NCI-H2029 treated with DMSO at 0.1 percent for 48 hours (cell line): ENCODE measurements around the gene SLC40A1.

Source experiments
- DNase-seq: peaks from one replicate; lab custom pipeline; 2025; lab: John Stamatoyannopoulos, UW

The SLC40A1 gene

DNA sequence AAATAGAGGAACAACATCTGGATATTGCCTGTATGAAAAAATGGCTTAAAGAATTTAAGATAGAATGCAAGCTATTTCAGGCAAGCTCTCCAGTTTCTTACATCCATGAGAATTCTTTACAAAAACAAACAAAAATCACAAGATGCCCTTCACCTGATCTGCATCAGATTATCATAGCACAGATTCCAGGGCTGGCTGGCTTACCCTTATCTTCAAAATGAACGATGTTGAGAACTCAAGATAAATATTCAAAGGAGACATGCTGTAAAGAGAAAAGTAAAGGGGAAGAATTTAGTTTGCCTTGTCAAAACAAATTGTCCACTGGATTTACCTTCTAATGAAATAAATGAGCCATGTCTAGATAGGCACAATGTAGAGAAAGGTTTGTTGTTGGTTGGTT lies 18.7 kb upstream of the SLC40A1 start:
- no peak for DNase-seq

DNA sequence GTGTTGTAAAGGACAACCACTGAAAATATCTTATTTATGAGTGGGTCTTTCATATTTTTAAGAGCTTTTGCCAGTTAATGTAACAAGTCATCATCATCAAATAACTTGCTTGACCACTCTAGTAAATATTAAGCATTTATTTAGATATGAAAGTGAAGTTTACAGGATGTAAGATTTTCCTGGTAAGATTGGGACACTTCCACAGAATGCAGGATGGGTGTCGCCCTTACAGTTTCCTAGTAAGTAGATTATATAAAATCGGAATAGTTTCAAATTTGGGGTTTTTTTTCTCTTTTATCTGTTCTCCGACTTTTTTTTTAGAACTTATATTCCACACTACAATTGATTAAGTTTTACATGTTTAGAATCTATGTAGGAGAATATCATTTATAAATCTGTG lies 14.8 kb upstream of the SLC40A1 start:
- no peak for DNase-seq

DNA sequence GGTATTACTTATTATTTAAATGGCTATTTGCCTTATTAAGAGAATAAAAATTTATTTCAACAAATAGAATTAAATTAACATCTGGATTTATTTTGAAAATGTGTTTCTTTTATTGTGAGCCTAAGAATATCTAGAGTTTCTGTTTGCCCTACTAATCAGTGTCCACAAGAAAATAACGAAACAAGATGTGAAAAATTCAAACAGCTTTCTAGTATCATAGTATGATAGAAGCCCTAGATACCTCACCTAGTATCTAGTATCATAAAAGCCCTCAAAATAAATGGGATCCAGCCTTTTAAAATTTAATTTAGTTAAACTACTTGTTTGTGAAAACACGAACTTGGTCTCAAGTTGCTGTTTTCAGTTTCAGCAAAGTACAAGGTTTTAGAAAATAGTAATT lies 13.7 kb upstream of the SLC40A1 start:
- no peak for DNase-seq

DNA sequence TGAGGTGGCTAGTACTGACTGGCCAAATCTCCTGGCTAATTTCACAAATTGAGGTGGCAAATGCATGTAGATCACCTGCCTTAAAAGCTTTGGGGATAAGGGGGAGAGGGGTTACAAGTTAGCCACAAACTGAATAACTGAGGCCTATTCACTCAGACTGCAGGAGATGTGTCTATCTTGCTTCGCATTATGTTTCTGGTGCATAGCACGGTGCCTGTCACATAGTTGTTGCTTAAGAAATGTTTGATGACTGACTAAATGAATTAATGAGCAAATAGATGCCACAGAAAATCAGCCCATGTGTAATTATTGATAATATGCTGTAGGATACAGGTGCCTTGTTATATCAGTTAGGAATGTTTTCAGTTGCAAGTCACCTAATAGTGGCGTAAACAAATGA lies 12.5 kb upstream of the SLC40A1 start:
- DNase-seq = no peak

DNA sequence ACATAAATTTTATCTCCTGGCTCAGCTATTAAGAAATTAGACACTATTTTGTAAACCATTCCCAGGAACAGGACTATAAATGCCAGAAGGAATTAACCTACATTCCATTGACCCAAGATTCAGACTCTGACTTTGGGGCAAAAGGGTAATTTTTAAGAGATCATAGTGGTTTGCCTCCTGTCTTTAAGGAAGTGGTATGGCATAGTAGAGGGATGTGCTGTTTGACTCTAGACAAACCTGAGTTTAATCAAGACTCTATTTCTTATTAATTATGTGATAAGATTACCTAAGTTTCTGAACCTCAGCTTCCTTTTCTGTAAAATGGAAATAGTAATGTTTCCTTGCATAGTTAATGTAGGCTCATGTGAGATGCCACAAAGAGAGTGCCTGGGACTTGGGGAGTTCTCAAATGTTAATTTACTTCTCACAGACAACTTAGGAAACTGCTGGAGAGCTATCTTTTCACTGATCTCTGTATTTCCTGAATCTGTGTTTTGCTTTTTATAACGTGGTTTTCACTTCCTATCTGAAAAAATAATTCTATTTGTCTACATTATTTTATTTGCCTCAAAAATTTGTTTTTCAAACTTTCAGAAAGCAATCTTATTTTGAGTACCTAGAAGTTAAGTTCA lies 11.9 kb upstream of the SLC40A1 start:
- no peak for DNase-seq

DNA sequence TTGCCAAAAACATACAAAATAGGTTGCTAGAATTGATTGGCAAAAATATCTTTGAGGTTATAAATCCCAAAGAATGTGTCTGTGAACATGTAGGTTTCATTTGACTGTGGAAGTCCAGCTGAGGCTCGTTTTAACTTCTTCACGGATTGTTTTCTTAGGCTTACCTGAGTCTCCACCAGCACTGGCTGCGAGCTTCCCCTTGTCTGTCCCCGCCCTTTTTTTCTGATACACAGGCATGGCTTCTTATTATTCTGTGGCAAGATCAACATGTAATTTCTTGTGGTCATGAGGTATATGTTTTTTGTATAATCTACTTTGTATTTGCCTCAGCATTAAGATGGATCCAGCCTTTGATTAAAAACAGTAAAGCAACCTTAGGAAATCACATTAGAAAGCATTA lies 7.2 kb upstream of the SLC40A1 start:
- no peak for DNase-seq

DNA sequence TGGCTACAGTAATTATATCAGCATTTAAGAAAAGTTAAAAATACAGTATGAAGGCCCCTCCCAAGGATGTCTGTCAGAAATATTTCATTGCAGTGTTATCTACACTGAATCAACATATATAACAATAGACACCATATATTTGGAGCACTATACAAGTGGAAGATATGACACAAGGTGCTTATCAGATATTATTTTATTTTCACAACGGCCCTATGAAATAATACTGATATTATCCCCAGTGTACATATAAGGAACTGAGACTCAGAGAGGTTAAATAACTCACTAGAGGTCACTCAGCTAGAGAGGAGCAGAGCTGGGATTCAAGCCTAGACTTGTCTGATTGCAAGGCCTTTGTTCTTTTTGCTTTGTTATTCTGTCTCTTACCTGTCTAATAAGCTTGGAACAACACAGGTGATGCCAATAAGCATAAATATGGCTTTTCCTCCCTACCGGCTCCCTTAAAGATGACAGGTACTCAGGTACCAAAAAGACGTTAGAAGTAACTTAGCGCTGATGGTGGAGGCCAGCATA lies 4.7 kb upstream of the SLC40A1 start:
- no peak for DNase-seq

DNA sequence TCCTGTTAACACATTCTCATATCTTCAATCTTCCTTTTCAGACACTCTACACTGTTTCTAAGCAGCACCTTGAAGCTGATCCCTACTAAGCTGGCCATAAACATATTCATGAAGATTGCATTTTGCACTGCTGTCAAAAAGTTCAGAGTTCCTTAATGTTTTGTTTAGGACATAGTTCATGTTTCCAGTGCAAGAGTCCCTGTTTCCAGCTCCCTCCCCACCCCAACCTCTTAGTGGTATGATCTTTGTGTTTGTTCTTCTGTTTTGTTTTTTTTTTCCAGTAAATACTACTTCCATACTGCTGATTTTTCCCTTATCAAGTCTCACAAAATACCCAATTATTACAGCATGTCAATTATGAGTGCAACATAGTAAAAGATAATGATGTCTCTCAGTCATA lies 4.1 kb upstream of the SLC40A1 start:
- DNase-seq = no peak

DNA sequence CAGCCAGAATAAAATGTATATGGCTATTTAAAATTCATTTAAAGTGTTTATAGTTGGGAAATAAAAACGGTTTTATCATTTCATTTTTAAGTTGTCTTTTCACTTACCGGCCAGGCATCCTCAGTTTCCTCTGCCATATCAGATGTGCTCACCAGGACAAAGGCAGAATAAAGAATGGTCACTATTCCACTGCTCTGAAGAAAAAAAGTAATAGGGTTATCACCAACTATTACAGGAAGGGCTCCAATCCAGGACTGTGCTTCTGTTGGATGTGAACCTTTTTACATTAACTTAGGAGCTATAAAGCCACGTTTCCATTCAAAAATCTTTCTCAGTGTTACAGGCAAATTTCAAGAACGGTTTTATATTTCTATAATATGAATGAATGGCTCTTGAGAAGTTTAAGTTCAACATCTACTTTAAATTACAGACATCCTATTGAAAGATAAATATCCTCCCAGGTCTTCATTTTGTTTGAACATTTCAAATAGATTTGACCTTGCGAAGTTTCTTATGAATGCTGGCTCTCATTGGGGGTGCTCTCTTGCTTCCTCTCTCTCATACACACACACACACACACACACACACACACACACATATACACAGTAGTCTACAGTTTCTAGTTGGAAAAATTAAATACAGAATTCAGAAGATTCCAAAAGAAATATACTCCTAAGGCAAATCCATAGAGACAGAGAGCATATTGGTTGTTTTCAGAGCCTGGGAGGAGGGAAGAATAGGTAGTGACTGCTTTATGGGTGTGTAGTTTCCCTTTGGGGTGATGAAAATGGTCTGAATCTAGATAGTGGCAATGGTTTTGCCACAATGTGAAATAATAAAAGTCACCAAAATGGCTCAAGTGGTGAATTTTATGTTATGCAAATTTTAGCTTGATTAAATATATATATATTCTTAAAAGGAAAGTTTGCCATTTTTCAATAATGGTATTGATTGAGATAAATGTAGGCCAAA lies 2.9 kb upstream of the SLC40A1 start:
- DNase-seq = no peak

DNA sequence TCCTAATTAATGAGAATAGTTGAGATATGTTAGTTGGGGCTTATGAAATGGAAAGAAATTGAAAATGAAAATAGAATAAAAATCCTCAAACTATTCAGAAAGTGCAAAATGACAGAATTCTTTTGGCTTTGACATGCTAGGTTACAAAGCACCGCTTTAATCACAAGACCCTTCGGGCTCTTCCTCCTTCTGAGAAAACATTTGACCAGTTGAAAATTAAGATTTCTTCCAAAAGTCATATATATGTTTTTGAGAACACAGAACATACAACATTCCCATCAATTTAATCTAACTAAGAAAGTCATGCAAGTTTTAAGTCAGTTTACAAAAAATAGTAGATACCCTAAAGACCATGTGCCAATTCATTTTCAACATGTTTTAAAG lies 2.2 kb upstream of the SLC40A1 start:
- DNase-seq = no peak

DNA sequence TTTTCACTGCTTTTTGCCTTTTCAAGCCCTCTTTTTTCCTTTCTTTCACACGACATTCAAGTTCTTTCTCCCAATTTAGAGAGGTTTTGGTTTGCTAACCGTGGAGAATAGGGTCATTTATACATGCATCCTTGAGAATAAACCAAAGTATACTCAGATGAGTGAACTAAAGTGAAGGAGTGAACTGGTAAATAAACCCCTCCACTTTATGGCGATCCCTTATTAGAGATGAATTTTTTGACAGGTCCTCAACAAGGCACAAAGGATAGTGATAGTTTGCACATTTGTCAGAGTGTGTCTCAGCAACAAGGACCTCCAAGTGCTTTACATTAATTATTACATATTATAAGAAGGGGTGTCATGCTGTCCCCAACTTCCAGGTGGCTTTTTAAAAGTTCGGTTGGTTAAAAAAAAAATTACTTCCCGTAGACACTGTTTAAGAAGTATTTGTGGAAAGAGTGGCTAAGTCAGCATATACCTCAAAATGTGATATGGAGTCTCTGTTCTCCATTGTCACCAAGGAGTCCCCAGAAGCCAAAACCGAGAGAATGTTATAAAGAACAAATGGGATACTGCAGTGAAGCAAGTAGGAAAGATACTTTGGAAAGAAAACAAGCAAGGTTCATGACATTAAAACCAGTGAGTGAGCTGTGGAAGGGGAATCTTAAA lies 1.7 kb upstream of the SLC40A1 start:
- no peak for DNase-seq

DNA sequence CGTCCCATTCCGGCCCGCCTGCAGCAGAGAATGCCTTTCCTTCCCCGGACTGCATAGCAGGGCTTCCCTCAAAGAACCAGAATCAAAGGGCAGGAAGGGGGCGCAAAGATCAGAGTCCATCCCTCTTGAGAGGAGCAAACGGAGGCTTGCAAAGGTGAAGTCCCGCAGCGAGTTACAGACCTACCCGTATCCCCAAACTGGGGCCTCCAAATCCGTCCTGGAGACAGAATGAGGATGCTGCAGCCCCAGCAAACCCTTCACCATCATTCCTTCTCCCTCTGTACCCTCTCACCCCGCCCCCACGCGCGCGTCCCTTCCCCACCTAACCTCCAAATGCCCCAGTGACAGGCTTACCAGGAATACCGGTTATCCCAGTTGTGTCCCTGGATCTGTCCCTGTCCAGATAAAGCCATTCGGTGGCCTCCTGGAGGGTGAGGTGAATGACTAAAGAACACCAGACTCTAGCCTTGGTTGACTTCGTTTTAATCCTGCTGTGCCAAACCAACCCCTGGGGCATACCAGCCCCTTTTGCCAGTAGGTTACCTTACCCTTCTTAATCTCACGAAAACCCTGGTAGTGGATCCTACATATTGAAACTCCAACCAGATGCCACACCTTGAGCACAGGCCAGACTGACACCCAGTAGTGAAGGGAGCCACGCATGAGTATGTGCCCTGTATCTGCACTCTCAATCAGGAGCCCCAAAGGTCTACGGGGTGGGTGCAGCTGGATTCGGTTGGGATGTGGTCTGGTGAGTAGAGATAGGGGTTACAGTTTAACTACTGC lies 961 bp upstream of the SLC40A1 start:
- no peak for DNase-seq

DNA sequence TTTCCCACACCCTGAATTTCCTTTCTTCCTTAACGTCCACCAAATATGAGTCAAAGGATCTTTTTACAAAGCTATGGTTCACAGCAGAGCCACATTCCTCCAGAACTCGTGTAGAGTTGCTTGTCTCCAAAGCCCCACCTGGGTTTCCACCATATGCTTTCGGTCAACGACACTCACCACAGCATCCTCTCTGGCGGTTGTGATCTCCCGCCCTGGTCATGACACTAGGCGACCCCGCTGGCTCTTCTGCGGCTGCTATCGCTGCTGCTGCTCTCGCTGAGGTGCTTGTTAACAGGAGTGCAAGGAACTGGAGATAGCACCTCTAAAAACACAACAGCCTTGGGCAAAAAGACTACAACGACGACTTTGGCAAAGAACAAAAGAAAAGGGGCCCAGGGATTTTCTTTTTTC lies 340 bp downstream of the SLC40A1 start:
- no peak for DNase-seq

DNA sequence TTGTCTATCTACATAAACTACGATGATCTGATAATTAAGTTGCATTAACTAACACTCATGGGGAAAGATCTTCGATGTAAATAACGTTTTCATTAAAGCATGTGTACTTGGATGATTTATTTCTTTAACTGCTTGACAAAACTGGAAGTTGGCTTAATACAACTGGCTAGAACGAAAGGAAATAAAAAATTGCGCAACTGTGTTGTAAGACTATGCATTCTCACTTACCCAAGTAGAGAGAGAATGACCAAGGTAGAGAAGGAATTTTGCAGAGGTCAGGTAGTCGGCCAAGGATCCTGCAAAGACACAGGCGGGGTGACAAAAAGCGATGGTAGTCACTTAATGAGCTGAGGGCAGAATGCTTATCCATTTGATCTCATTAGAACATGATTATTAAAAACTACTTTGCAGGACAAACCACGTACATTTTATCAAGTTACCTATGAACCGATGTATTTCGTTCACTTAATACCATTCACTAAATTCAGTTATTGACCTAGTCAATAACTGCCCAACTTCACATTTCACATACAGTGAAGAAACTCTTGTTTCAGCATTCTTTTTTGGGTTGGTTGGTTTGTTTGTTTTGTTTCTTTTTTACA lies 900 bp downstream of the SLC40A1 start:
- DNase-seq = no peak

DNA sequence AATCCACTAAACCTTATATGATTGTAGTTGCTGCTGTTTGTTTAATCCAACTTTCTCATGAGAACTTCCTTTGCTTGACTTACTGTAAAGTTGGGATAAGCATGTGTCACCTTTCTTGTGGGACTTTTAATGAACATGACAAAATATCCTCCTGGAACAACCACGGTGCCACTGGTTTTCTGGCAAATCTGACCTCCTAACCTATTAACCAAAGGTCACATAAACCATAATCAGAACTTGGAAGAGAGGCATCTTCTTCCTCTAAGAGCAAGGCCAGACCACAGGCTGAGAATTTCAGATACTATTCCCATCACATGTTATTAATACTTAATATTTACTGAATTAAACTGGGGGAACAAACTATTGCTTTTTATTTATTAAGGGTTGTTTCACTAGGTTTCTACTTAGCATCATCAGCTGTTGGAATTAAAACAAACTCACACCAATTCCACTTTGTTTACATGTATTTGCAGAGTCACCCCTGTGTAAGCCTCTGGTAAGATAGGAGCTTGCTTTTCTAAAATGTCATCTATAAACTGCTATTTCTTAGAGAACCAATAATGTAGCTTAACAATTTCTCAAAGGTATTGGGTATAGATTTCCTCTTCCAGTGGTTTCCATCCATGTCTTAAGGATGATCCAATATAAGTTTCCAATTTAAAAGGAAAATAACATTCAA lies 2.2 kb downstream of the SLC40A1 start:
- no peak for DNase-seq

DNA sequence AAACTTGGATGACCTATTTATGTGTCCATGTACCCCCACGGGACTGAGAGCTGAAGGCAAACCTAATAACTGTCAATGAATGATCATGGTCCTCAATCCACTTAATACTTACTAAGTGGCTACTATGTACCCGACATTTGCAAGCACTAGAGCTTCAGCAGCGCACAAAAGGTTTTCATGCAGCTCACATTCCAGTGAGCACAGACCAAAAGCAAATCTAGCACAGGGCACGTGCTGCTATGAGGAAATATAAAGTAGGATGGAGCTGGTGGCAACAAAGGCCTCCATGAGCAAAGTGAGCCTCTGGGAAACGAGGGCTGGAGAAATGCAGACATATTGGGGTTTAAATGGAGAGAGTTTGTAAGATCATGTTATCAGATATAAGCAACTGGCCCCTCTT lies 3.5 kb downstream of the SLC40A1 start:
- DNase-seq = no peak

DNA sequence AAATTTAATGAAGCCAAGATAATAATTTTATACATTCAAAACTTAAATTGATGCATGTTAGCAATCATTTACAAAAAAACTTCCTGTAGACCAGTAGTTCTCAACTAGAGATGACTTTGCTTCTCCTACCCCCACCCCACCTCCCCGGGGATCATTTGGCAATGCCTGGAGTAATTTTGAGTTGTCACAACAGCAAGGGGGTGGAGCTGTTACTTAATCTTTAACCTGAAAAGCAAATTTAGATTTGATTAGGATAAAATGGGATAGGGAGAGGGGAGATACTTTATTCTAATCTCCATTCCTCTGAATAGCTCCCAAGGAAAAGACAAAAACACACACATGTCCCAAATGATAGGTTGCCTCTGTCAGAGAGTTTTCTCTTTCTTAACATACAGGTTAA lies 4.2 kb downstream of the SLC40A1 start:
- DNase-seq = no peak

DNA sequence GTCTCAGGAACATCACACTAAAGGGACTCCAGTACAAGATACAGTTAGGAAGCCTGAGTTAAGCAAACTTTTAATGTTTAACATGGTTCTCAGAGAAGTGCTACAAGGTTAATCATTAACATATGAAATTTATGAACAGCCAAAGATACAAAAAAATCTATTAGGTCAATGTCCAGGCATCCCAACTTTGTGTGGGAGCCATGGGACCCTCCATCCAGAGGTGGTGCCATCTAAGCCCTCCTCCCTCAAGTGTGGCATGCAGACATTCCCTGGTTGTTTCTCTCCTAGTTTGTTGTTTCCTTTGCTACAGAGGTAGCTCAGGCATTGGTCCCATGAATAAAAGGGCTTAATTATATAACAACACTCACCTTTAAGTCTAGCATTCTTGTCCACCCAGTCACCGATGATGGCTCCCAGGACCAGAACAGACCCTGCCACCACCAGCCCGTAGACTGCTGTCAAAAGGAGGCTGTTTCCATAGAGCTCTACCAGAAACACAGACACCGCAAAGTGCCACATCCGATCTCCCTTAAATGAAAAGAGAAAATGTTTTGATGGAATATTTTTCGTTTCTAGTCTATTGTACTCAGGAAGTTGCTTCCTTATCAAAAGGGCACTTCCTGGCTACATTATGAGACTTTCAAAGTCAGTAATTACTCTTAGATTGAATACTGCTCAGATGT lies 5.7 kb downstream of the SLC40A1 start:
- DNase-seq = no peak

DNA sequence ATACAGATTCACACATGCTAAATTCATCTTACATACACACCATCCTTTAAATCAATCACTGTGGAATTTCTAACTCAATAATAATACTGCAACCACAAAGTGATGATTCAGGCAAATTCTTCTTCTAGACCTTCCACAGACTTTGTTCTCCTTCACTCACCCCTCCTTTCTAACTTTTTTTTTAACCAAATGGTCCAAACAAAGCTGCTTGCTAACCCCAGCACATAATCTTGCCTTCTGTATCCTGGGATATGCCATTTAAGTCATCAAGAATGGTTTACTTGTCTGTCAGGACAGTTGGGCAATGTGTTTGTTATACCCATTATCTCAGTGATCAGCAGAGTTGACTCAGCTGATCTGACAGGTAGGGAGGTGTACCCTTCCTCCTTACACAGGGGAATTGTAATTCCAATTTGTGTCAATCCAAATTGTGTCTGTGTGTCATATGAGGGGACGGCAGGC lies 10.0 kb downstream of the SLC40A1 start:
- no peak for DNase-seq

DNA sequence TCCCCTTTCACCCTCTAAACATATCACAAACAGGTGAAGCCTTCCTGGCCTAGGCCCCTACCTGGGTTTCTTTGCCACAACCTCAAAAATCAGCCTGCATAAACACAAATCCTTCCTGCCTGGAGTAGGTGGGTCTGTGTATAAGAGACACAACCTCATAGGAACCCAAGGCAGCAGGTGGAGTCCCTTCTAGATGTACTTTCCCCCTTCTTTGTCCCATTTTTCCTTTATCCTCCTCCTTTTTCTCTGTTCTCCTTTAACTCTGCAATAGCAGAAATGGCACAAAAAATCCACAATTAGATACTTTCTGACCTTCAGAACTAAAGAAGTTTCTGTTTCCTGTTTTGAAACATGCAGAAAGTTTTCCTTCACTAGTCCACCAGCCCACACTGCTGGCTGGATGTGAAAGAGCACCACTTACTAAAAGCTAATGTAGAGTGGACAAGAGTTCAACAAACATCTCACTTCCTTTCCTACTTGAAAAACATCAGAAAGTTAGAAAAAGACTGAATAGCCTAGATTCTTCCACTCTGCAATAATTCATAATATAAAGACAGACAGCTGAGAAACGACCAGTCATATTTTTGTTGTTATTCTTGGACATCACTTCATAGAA lies 11.2 kb downstream of the SLC40A1 start:
- DNase-seq = no peak
